HepG2 (cell line): ENCODE measurements around the gene EPN2. TPM values are rescaled to one million over a fixed set of nuclear protein-coding genes. Genes with fewer than 3 reads are reported as not detected.

Experiments used
- ATAC-seq: fragments of 200-7000 bp; cut with Tn5 transposase; 3 replicates; pipeline ENCODE4 v1.9.1; 2020; ENCODE audit warnings: mild to moderate bottlenecking, moderate library complexity
- BruUV-seq: library from RNA; stranded (reverse); fragments of 400-500 nt; replicated peaks from 2 replicates; lab custom pipeline; 2021; lab: Mats Ljungman, UMichigan
- CTCF ChIA-PET: fragments of 300-600 bp; formaldehyde crosslinking; extraction: SDS; loops from one replicate; lab custom pipeline; 2021; ENCODE audit warnings: low total read pairs, inconsistent platforms, low intra/inter-chr PET ratio; lab: Yijun Ruan, JAX
- POLR2A ChIA-PET: fragments of 350-600 bp; sonication (Branson Sonifier 250); formaldehyde crosslinking; loops from one replicate; lab custom pipeline; 2020; ENCODE audit warnings: antibody characterized with exemption, inconsistent platforms; lab: Yijun Ruan, JAX
- DNase-seq: peaks from one replicate; pipeline ENCODE4 v3.0.0-alpha.2; 2015; ENCODE audit warnings: low spot score
- FAIRE-seq: peaks from 3 replicates; lab custom pipeline; 2011; peaks lifted over from hg19 to GRCh38; lab: Jason Lieb, UNC
- H2AFZ ChIP-seq: one replicate; pipeline ENCODE4 v1.6.1; 2011; ENCODE audit warnings: low read length, inconsistent platforms
- H3K27ac ChIP-seq: fragments of 300-600 bp; 3 replicates; pipeline ENCODE4 v1.8.0; 2011; ENCODE audit warnings: mixed run types, mild to moderate bottlenecking, mixed read lengths, low read length, inconsistent platforms; ENCODE audit not compliant: insufficient read depth; ENCODE audit errors: extremely low read length
- H3K27me3 ChIP-seq, 2 experiments: fragments of 200-600 bp in 1 of 2; 2 replicates in 1 of 2; 3 replicates in 1 of 2; pipeline versions ENCODE4 v1.6.0 to v1.8.0; 2011; ENCODE audit warnings: low read length in 2 of 2, mild to moderate bottlenecking in 2 of 2, moderate library complexity in 2 of 2, inconsistent platforms in 1 of 2; ENCODE audit not compliant: insufficient read depth in 2 of 2, control insufficient read depth in 1 of 2
- H3K36me3 ChIP-seq, 2 experiments: fragments of 200-600 bp in 1 of 2; replicated peaks in 1 of 2; 2 replicates in 1 of 2; 3 replicates in 1 of 2; pipeline versions ENCODE4 v1.5.1 to v1.8.0; 2011; ENCODE audit warnings: low read length in 2 of 2, inconsistent platforms in 1 of 2; ENCODE audit not compliant: insufficient read depth in 2 of 2, control insufficient read depth in 1 of 2
- H3K4me1 ChIP-seq: 2 replicates; pipeline ENCODE4 v1.5.1; 2012; ENCODE audit warnings: low read length, inconsistent platforms; ENCODE audit not compliant: insufficient read depth
- H3K4me2 ChIP-seq: 2 replicates; pipeline ENCODE4 v1.6.0; 2011; ENCODE audit warnings: low read depth, low read length, inconsistent platforms
- H3K4me3 ChIP-seq, 3 experiments: fragments of 200-600 bp in 1 of 3; sonication (generic), shearing (Covaris generic) in 1 of 3; replicated peaks in 1 of 3; 2 replicates each; pipeline ENCODE4 v1.5.1; 2011 to 2016; ENCODE audit warnings: low read length in 3 of 3, inconsistent platforms in 2 of 3, low read depth in 2 of 3, mild to moderate bottlenecking in 2 of 3, control low read depth in 1 of 3, mixed read lengths in 1 of 3; ENCODE audit not compliant: insufficient read depth in 1 of 3
- H3K79me2 ChIP-seq: one replicate; pipeline ENCODE4 v1.6.1; 2011; ENCODE audit warnings: low read length, inconsistent platforms; ENCODE audit not compliant: insufficient read depth
- H3K9ac ChIP-seq: 2 replicates; pipeline ENCODE4 v1.6.0; 2011; ENCODE audit warnings: mild to moderate bottlenecking, low read depth, low read length, inconsistent platforms; ENCODE audit not compliant: insufficient read depth
- H3K9me3 ChIP-seq: 2 replicates; pipeline ENCODE4 v1.5.1; 2012; ENCODE audit warnings: mild to moderate bottlenecking, low read length
- H4K20me1 ChIP-seq: 2 replicates; pipeline ENCODE4 v1.6.0; 2011; ENCODE audit warnings: inconsistent platforms, mild to moderate bottlenecking, low read length, moderate library complexity; ENCODE audit not compliant: insufficient read depth
- CENPBD1 ChIP-seq: sonication (generic); formaldehyde crosslinking; IDR thresholded peaks from 2 replicates; pipeline ENCODE4 v1.8.0; 2022; ENCODE audit warnings: missing genetic modification reagents, low read depth, mild to moderate bottlenecking, borderline replicate concordance
- KAT7 ChIP-seq: IDR thresholded peaks from 2 replicates; pipeline ENCODE4 v1.6.1; 2018; ENCODE audit warnings: borderline replicate concordance, missing compliant biosample characterization
- KMT2B ChIP-seq: IDR thresholded peaks from 2 replicates; pipeline ENCODE4 v1.6.1; 2016; ENCODE audit warnings: missing genetic modification reagents, missing compliant biosample characterization
- NFKB2 ChIP-seq: sonication (generic); formaldehyde crosslinking; IDR thresholded peaks from 2 replicates; pipeline ENCODE4 v1.4.0; 2020; ENCODE audit warnings: missing genetic modification reagents, borderline replicate concordance
- ZBTB33 ChIP-seq: sonication (generic); formaldehyde crosslinking; IDR thresholded peaks from 2 replicates; pipeline ENCODE4 v1.4.0; 2020; ENCODE audit warnings: missing genetic modification reagents
- ZBTB4 ChIP-seq: sonication (generic); formaldehyde crosslinking; IDR thresholded peaks from 2 replicates; pipeline ENCODE4 v1.4.0; 2020; ENCODE audit warnings: missing genetic modification reagents, mild to moderate bottlenecking, borderline replicate concordance
- ZNF768 ChIP-seq: sonication (generic); formaldehyde crosslinking; IDR thresholded peaks from 2 replicates; pipeline ENCODE4 v1.4.0; 2020; ENCODE audit warnings: missing genetic modification reagents
- WGBS: methylation state at CpG from one replicate; pipeline ENCODE4 v1.1.6; 2017; ENCODE audit warnings: low lambda C conversion rate; 5-methylcytosine and 5-hydroxymethylcytosine counted together
- in situ Hi-C: cut with HindIII; loops from 2 replicates; pipeline ENCODE4 v1.10.0; 2017; ENCODE audit warnings: low pct_unique_long_range_greater_than_20kb; ENCODE audit not compliant: extremely low pct_ligation_motif_present
- intact Hi-C: fragments of 100-400 bp; cut with micrococcal nuclease; formaldehyde crosslinking; loops from one replicate; pipeline ENCODE4 v1.10.0; 2022; ENCODE audit not compliant: unreplicated experiment
- polyA plus RNA-seq, 8 experiments: library from polyadenylated mRNA; depleted of rRNA in 3 of 8; stranded (reverse) in 7 of 8; unstranded in 1 of 8; fragments of >200 nt; fragmentation: Illumina TruSeq in 4 of 8; extraction: Trizol in 4 of 8; gene quantifications; 2 replicates each; pipeline versions ENCODE4 v1.2.1 to v1.2.3, GENCODE V29; 2011 to 2016; ENCODE audit warnings: low read depth in 4 of 8, missing spikeins in 1 of 8, mixed read lengths in 1 of 8; ENCODE audit not compliant: insufficient read depth in 1 of 8
- total RNA-seq, 5 experiments: library from RNA; depleted of rRNA; stranded (reverse); fragments of >200 nt; fragmentation: Illumina TruSeq; extraction: Trizol; gene quantifications; 2 replicates each; pipeline ENCODE4 v1.2.3, GENCODE V29; 2016; ENCODE audit warnings: low read depth in 1 of 5
- TF ChIP-seq, protein P1 (sequence below), 2 experiments: fragments of 450-650 bp in 1 of 2; sonication (generic) in 1 of 2; formaldehyde crosslinking; IDR thresholded peaks; 2 replicates each; pipeline versions ENCODE4 v1.5.0 to v1.8.0; 2020 to 2022; ENCODE audit warnings: mild to moderate bottlenecking in 1 of 2, missing genetic modification reagents in 1 of 2

Gene EPN2
- total and polyA plus RNA-seq, 2 of the 13 experiments (the other 11 are each of a cell fraction or from before 2014, with no cell fraction given), result 7.8 to 19.2 TPM

DNA sequence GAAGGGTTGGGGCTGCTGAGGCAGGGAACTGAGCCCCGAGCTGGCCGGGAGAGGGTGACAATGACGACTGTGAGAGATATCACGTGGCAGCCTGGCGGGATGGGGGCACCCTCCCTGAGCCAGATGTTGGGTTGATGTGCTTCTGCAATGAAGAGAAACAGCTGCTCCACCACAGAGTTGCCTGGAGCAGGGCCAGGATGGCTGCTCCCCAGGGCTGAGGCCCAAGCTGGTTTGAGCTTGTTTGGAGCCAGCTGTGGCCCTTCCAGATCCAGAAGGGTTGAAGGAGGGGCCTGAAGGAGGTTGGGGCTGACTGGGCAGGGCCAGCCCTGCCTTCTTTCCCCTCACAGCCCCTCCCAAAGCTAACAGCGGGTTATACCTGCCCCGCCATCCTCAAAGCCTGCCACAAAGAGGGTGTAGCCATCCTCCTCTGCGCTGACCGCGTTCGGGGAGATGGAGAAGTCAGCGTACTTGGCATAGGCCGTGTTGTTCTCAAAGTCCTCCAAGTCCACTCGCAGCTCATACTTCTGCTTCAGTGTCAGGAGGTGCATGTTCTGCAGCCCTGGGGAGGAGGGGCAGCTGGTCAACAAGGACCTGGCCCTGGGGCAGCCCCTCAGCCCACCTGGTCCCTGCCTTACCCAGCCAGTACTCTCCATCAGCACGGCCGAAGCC lies 147.7 kb downstream of the EPN2 start (continued):
- TF ChIP-seq, protein P1, sequence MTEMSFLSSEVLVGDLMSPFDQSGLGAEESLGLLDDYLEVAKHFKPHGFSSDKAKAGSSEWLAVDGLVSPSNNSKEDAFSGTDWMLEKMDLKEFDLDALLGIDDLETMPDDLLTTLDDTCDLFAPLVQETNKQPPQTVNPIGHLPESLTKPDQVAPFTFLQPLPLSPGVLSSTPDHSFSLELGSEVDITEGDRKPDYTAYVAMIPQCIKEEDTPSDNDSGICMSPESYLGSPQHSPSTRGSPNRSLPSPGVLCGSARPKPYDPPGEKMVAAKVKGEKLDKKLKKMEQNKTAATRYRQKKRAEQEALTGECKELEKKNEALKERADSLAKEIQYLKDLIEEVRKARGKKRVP (CRISPR knock-in tag; IDR thresholded peaks at IDR 0.05), result no peak
- TF ChIP-seq ZBTB4 (CRISPR knock-in tag), result no peak
- no peak for TF ChIP-seq KAT7 (CRISPR knock-in tag)
- no peak for TF ChIP-seq CENPBD1 (CRISPR knock-in tag)
- no peak for TF ChIP-seq NFKB2

DNA sequence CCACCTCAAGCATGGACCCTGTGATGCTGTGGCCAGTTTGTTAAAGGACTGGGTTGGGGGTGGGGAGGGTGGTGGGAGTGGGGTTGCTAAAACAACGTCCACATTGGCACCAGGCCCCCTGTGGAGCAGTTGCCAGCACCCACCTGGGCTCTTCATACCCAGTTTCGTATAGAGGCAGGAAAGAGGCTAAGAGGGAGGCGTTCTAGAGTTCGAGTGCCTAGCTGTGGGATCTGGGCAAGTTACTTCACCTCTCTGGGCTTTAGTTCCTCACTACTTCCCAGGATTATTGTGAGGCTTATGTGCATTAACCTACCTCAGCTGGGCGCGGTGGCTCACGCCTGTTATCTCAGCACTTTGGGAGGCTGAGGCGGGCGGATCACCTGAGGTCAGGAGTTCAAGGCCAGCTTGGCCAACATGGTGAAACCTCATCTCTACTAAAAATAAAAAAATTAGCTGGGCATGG lies 148.4 kb downstream of the EPN2 start:
- in situ Hi-C loops, result no loop called here
- H2AFZ ChIP-seq, result no peak overlapping the region
- TF ChIP-seq ZNF768 (CRISPR knock-in tag), result peak; percentile 53; the same call in 1 of the 2 replicates
- TF ChIP-seq KMT2B (CRISPR knock-in tag), result no peak
- peak; percentile 87; the same call in 1 of the 2 replicates for TF ChIP-seq ZBTB33 (CRISPR knock-in tag)
- 90% methylated on average over 9 of the region's 9 CpGs for WGBS
- no peaks in the 10 kb centered on the region for H3K79me2 ChIP-seq
- 0 out of 5 replicates have a peak, but pooled peaks cover 0 to 10% of the 10 kb centered on the region in 2 experiments for H3K27me3 ChIP-seq
- no peaks in the 10 kb centered on the region for H4K20me1 ChIP-seq
- no peak for DNase-seq
- BruUV-seq, result TSS peak; percentile 27
- H3K4me2 ChIP-seq, result no peak overlapping the region
- POLR2A ChIA-PET, result interaction anchor here (1.0 to 3.9 kb wide), 2 partner anchors 8 to 47 kb away, joined by 3 to 33 read pairs; partner anchors contain the start of gene MAPK7
- no peak overlapping the region for H3K9ac ChIP-seq
- ATAC-seq, result no peak
- intact Hi-C loops, result no loop called here
- no peak overlapping the region for H3K4me3 ChIP-seq
- H3K4me1 ChIP-seq, result peaks cover 34% of the 10 kb centered on the region
- H3K9me3 ChIP-seq, result no peaks in the 10 kb centered on the region
- H3K27ac ChIP-seq, result no peak overlapping the region
- H3K36me3 ChIP-seq, result peaks cover 11 to 28% of the 10 kb centered on the region in 2 experiments
- CTCF ChIA-PET, result no interaction called here
- no peak for FAIRE-seq
